ENCODE data around the gene DACH2.

The DACH2 gene

GRCh38 chrX:86322913-86323312, 174.7 kb downstream of the DACH2 start:
- DNase-seq (ENCODE audit: low read depth in 2 of 2): no peak

GRCh38 chrX:86329174-86329573, 180.9 kb downstream of the DACH2 start:
- DNase-seq (ENCODE audit: low read depth in 2 of 2): no peak

- no peak for DNase-seq (ENCODE audit: low read depth in 2 of 2)
Observed at GRCh38 chrX:86348669-86349068, 200.4 kb downstream of the DACH2 start.

GRCh38 chrX:86349115-86349514, 200.9 kb downstream of the DACH2 start:
- no peak for DNase-seq (ENCODE audit: low read depth in 2 of 2)

- no peak for DNase-seq (ENCODE audit: low read depth in 2 of 2)
Observed at GRCh38 chrX:86369847-86370630, 221.8 kb downstream of the DACH2 start.

GRCh38 chrX:86370927-86371326, 222.7 kb downstream of the DACH2 start:
- DNase-seq (ENCODE audit: low read depth in 2 of 2): no peak

- DNase-seq (ENCODE audit: low read depth in 2 of 2): no peak
Observed at GRCh38 chrX:86379209-86379608, 231.0 kb downstream of the DACH2 start.

- DNase-seq (ENCODE audit: low read depth in 2 of 2): no peak
Observed at GRCh38 chrX:86383681-86384540, 235.7 kb downstream of the DACH2 start.

GRCh38 chrX:86407371-86407770, 259.1 kb downstream of the DACH2 start:
- no peak for DNase-seq (ENCODE audit: low read depth in 2 of 2)

GRCh38 chrX:86421771-86422170, 273.5 kb downstream of the DACH2 start:
- no peak for DNase-seq (ENCODE audit: low read depth in 2 of 2)

- no peak for DNase-seq (ENCODE audit: low read depth in 2 of 2)
Observed at GRCh38 chrX:86436116-86436515, 287.9 kb downstream of the DACH2 start.

GRCh38 chrX:86455495-86455894, 307.2 kb downstream of the DACH2 start:
- DNase-seq (ENCODE audit: low read depth in 2 of 2): no peak

- no peak for DNase-seq (ENCODE audit: low read depth in 2 of 2)
Observed at GRCh38 chrX:86460760-86461159, 312.5 kb downstream of the DACH2 start.

- no peak for DNase-seq (ENCODE audit: low read depth in 2 of 2)
Observed at GRCh38 chrX:86504297-86504696, 356.0 kb downstream of the DACH2 start.

- no peak for DNase-seq (ENCODE audit: low read depth in 2 of 2)
Observed at GRCh38 chrX:86507331-86507730, 359.1 kb downstream of the DACH2 start.

GRCh38 chrX:86579777-86580176, 431.5 kb downstream of the DACH2 start:
- DNase-seq (ENCODE audit: low read depth in 2 of 2): no peak

- DNase-seq (ENCODE audit: low read depth in 2 of 2): no peak
Observed at GRCh38 chrX:86604607-86605006, 456.4 kb downstream of the DACH2 start.

GRCh38 chrX:86696951-86697350, 548.7 kb downstream of the DACH2 start:
- no peak for DNase-seq (ENCODE audit: low read depth in 2 of 2)

GRCh38 chrX:86711531-86712180, 563.4 kb downstream of the DACH2 start:
- DNase-seq (ENCODE audit: low read depth in 2 of 2): no peak

GRCh38 chrX:86714441-86714840, 566.2 kb downstream of the DACH2 start:
- no peak for DNase-seq (ENCODE audit: low read depth in 2 of 2)

- DNase-seq (ENCODE audit: low read depth in 2 of 2): no peak
Observed at GRCh38 chrX:86724277-86724676, 576.0 kb downstream of the DACH2 start.

- DNase-seq (ENCODE audit: low read depth in 2 of 2): no peak
Observed at GRCh38 chrX:86747091-86747490, 598.8 kb downstream of the DACH2 start.
